Thoracic aorta (tissue), 2 donors: ENCODE measurements around the gene UTS2R. TPM values are rescaled to one million over a fixed set of nuclear protein-coding genes. Genes with fewer than 3 reads are reported as not detected.

Experiments
- ATAC-seq: fragments of 150-250 bp; one replicate; pipeline ENCODE4 v1.8.0; 2017; ENCODE audit warnings: low read depth; ENCODE audit not compliant: insufficient number of reproducible peaks, low FRiP score
- DNase-seq: peaks from one replicate; pipeline ENCODE4 v3.0.0-alpha.2; 2020; ENCODE audit warnings: low spot score
- H3K27ac ChIP-seq, 2 donors: fragments of 200-600 bp; sonication (generic); 1 replicate in 1 of 2; 2 replicates in 1 of 2; pipeline ENCODE4 v1.5.1; 2016; ENCODE audit warnings: mild to moderate bottlenecking in 2 of 2, moderate library complexity in 2 of 2
- H3K27me3 ChIP-seq: fragments of 200-600 bp; sonication (generic); replicated peaks from 2 replicates; pipeline ENCODE4 v1.6.0; 2016; ENCODE audit warnings: mild to moderate bottlenecking; ENCODE audit not compliant: insufficient read depth
- H3K36me3 ChIP-seq: fragments of 200-600 bp; sonication (generic); one replicate; pipeline ENCODE4 v1.5.1; 2016
- H3K4me1 ChIP-seq, 2 donors: fragments of 200-600 bp; sonication (generic); 1 replicate in 1 of 2; 2 replicates in 1 of 2; pipeline versions ENCODE4 v1.5.1 to v1.6.0; 2016; ENCODE audit warnings: low read depth in 2 of 2, mild to moderate bottlenecking in 1 of 2; ENCODE audit not compliant: control insufficient read depth in 1 of 2
- H3K4me3 ChIP-seq: fragments of 200-600 bp; sonication (generic); 2 replicates; pipeline ENCODE4 v1.5.1; 2016; ENCODE audit warnings: mild to moderate bottlenecking
- H3K9me3 ChIP-seq: fragments of 200-600 bp; sonication (generic); 2 replicates; pipeline ENCODE4 v1.5.1; 2016
- total RNA-seq, 2 donors: library from RNA; depleted of rRNA; stranded (reverse); fragments of >200 nt; gene quantifications; one replicate each; pipeline versions ENCODE4 v1.1.0 to v1.2.3, GENCODE V29; 2016
- TF ChIP-seq, protein P1 (sequence below): fragments of 200-600 bp; sonication (generic); IDR thresholded peaks from one replicate; pipeline ENCODE4 v1.5.1; 2019; ENCODE audit warnings: antibody characterized with exemption

Gene UTS2R
- total RNA-seq, 2 donors from 2014 or later, result 0.27 TPM; not detected in 1

DNA sequence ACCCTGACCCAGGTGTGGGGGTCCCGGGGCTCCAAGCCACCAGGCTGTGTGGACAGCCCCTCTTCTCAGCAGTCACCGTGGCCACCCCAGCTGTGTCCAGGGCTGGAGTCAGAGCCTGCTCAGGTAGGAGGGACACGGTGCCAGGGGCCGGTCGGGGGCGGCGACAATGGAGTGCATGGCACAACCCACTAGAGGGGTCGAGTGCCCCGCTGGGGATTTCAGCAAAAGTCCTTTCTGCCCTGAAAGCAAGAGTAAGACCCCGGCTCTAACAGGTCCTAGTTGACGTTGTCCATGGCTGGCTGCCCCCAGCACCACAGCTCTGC lies 11.3 kb downstream of the UTS2R start:
- no peak overlapping the region for H3K27ac ChIP-seq
- DNase-seq (no peak), ATAC-seq (no peak)
- H3K4me1 ChIP-seq, result peaks cover 14 to 62% of the 10 kb centered on the region in 2 donors
- no peaks in the 10 kb centered on the region for H3K36me3 ChIP-seq
- no peaks in the 10 kb centered on the region for H3K9me3 ChIP-seq
- TF ChIP-seq, protein P1, sequence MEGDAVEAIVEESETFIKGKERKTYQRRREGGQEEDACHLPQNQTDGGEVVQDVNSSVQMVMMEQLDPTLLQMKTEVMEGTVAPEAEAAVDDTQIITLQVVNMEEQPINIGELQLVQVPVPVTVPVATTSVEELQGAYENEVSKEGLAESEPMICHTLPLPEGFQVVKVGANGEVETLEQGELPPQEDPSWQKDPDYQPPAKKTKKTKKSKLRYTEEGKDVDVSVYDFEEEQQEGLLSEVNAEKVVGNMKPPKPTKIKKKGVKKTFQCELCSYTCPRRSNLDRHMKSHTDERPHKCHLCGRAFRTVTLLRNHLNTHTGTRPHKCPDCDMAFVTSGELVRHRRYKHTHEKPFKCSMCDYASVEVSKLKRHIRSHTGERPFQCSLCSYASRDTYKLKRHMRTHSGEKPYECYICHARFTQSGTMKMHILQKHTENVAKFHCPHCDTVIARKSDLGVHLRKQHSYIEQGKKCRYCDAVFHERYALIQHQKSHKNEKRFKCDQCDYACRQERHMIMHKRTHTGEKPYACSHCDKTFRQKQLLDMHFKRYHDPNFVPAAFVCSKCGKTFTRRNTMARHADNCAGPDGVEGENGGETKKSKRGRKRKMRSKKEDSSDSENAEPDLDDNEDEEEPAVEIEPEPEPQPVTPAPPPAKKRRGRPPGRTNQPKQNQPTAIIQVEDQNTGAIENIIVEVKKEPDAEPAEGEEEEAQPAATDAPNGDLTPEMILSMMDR, result no peak
- H3K27me3 ChIP-seq, result no peaks in the 10 kb centered on the region
- no peak overlapping the region for H3K4me3 ChIP-seq

DNA sequence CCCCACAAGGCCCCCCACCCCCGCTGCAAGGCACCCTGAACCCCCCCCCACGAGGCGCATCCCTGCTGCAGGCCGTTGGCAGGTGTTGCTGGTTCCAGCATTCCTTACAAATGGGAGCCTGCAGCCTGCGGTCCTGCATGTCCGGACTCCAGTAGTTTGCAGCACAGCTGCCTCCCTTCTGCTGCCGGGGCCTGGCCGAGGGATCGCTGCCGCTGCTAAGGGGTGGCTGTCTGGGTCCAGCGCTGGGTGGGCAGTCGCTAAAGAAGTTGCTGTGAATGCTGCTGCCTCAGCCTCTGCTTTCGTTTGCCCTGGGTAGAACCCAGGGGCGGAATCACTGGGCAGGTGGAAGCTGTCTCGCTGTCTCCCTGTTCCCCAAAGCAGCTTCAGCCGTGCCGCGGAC lies 11.8 kb downstream of the UTS2R start:
- no peaks in the 10 kb centered on the region for H3K9me3 ChIP-seq
- ATAC-seq, result no peak
- no peaks in the 10 kb centered on the region for H3K36me3 ChIP-seq
- no peak for DNase-seq
- H3K27ac ChIP-seq, result no peak overlapping the region
- H3K27me3 ChIP-seq, result no peaks in the 10 kb centered on the region
- H3K4me3 ChIP-seq, result no peak overlapping the region
- TF ChIP-seq, protein P1, result no peak
- peaks cover 14 to 57% of the 10 kb centered on the region in 2 donors for H3K4me1 ChIP-seq

DNA sequence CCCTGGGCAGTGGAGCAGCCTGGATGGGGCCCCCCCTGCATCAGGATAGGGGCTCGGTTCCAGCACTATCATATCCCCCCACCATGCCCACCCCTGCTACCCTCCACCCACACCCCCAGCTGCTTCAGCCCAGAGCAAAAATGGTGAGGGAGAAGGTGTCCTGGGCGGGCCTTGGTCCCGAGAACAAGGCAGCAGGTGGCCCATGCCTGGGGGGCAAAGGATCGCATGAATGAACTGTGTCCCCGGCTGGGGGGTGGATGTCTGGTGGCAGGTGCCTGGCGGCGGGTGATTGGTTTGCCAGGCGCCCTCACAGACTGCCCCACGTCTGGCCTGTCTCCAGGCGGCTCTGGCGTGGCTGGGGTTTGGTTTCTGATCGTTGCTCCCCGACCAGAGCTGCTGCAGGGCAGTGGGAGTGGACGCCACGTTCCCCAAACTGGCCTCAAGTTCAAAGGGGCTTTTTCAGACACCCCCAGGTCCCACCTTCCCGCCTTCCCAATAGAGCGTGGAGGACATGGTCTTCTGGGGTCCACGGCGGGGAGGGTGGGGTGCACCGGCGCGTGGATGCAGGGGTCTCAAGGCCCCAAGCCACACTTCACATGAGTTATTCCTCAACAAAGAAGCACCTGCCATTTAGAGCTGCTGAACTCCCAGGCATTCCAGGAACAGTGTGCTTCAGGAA lies 12.6 kb downstream of the UTS2R start:
- Histone ChIP-seq H3K36me3 (no peaks in the 10 kb centered on the region), H3K4me3 (no peak overlapping the region), H3K9me3 (no peaks in the 10 kb centered on the region), H3K27me3 (no peaks in the 10 kb centered on the region), H3K4me1 (peaks cover 14 to 49% of the 10 kb centered on the region in 2 donors), H3K27ac (no peak overlapping the region)
- no peak for DNase-seq
- TF ChIP-seq, protein P1, result no peak
- no peak for ATAC-seq

DNA sequence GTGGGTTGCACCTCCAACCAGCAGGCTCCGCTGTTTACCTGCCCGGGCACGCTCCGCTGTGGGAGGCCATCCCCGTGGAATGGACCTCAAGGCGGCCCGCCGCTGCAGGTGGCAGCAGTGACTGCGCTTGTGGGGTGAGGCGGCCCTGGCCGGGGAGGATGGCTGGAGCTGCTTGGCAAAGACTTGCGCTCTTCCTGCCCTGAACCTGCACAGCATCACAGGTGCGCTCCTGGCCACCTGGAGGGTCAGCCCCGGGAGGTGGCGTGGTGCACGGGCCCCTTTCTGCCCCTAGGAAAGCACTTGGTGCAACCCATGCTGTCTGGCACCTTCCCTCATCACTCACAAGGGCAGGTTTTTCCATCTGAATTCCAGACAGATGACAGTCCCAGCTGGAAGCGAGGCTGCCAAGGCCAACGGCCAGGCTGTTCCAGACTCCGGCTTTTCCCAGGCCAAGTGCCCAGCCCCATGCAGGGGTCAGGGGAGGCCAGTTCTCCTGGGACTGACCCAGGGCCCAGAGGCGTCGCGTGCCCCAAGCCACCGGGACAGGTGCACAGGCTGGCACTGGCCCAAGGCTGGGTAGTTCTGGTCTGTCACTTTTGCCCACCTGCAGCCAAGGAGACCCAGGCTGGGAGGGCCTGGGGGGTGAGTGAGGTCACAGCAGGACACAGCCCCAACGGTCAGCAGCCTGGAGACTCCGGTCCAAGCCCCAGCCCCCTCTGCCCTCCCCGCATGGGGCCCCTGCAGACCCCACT lies 13.3 kb downstream of the UTS2R start:
- no peak for ATAC-seq
- Histone ChIP-seq H3K27ac (no peak overlapping the region), H3K36me3 (no peaks in the 10 kb centered on the region), H3K4me3 (peak overlapping the region; percentile 30), H3K4me1 (peaks cover 14 to 48% of the 10 kb centered on the region in 2 donors), H3K9me3 (no peaks in the 10 kb centered on the region), H3K27me3 (no peaks in the 10 kb centered on the region)
- TF ChIP-seq, protein P1, result no peak
- peak; percentile 45 for DNase-seq

DNA sequence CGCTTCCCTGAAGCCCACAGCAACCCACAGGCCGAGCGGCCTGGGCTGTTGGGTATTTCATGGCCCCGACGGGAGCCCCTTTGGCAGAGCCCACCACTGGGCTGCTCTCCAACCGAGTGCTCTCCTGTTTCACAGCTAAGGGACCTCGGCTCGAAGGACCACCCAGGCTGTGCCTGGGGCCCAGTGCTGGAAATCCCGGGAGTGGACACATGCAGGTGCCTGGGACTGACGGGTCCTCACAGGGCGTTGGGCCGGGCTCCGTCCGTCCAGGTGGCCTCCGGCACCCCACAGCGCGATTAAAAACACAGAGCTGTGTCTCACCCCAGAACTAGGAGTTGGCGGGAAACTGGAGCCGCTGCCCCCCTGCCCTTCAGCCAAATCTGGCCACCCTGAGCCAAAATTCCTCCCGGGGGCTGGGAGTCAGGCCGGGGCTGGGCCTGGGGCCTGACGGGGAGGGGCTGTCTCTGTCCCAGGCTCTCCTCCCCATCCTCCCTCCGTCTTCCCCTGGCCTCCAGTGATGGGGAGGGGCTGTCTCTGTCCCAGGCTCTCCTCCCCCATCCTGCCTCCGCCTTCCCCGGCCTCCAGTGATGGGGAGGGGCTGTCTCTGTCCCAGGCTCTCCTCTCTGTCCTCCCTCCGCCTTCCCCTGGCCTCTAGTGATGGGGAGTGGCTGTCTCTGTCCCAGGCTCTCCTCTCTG lies 14.1 kb downstream of the UTS2R start:
- no peak for DNase-seq
- no peaks in the 10 kb centered on the region for H3K27me3 ChIP-seq
- H3K36me3 ChIP-seq, result no peaks in the 10 kb centered on the region
- no peak for ATAC-seq
- H3K9me3 ChIP-seq, result no peaks in the 10 kb centered on the region
- no peak overlapping the region for H3K27ac ChIP-seq
- TF ChIP-seq, protein P1, result no peak
- H3K4me3 ChIP-seq, result peak overlapping the region; percentile 23
- H3K4me1 ChIP-seq, result peaks cover 14 to 42% of the 10 kb centered on the region in 2 donors
